ENCODE results near the gene KLHL36.

DNA sequence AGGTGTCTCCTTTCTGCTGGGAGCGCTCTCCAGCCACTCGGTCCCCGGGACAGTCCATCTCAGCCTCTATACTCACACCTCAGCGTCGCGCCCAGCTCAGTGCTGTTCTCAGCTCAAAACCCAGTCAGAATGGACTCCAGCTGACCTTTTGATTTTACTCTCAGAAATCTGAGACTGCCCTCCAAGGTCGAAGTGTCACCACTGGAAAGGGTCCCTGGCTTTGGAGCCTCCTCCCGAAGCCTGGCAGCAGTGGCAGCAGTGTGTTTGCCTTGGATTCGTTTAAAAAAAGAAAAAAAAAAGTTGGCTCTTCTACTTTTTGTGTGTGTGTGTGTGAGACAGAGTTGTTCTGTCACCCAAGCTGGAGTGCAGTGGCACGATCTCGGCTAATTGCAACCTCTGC lies 10.4 kb downstream of the KLHL36 start:
- TF ChIP-seq, protein P1, sequence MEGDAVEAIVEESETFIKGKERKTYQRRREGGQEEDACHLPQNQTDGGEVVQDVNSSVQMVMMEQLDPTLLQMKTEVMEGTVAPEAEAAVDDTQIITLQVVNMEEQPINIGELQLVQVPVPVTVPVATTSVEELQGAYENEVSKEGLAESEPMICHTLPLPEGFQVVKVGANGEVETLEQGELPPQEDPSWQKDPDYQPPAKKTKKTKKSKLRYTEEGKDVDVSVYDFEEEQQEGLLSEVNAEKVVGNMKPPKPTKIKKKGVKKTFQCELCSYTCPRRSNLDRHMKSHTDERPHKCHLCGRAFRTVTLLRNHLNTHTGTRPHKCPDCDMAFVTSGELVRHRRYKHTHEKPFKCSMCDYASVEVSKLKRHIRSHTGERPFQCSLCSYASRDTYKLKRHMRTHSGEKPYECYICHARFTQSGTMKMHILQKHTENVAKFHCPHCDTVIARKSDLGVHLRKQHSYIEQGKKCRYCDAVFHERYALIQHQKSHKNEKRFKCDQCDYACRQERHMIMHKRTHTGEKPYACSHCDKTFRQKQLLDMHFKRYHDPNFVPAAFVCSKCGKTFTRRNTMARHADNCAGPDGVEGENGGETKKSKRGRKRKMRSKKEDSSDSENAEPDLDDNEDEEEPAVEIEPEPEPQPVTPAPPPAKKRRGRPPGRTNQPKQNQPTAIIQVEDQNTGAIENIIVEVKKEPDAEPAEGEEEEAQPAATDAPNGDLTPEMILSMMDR (IDR thresholded peaks at IDR 0.05 in 4 of 5, conservative IDR thresholded peaks at IDR 0.05 in 1 of 5), result no peak
- no peak for TF ChIP-seq POLR2A (IDR thresholded peaks at IDR 0.05)
